HepG2 (cell line): ENCODE measurements around the gene SUSD6. TPM values are rescaled to one million over a fixed set of nuclear protein-coding genes. Genes with fewer than 3 reads are reported as not detected.

Source experiments
- ATAC-seq: fragments of 200-7000 bp; cut with Tn5 transposase; 3 replicates; pipeline ENCODE4 v1.9.1; 2020; ENCODE audit warnings: mild to moderate bottlenecking, moderate library complexity
- BruUV-seq: library from RNA; stranded (reverse); fragments of 400-500 nt; replicated peaks from 2 replicates; lab custom pipeline; 2021; lab: Mats Ljungman, UMichigan
- CTCF ChIA-PET: fragments of 300-600 bp; formaldehyde crosslinking; extraction: SDS; loops from one replicate; lab custom pipeline; 2021; ENCODE audit warnings: low total read pairs, inconsistent platforms, low intra/inter-chr PET ratio; lab: Yijun Ruan, JAX
- POLR2A ChIA-PET: fragments of 350-600 bp; sonication (Branson Sonifier 250); formaldehyde crosslinking; loops from one replicate; lab custom pipeline; 2020; ENCODE audit warnings: antibody characterized with exemption, inconsistent platforms; lab: Yijun Ruan, JAX
- DNase-seq: peaks from one replicate; pipeline ENCODE4 v3.0.0-alpha.2; 2015; ENCODE audit warnings: low spot score
- FAIRE-seq: peaks from 3 replicates; lab custom pipeline; 2011; peaks lifted over from hg19 to GRCh38; lab: Jason Lieb, UNC
- H2AFZ ChIP-seq: one replicate; pipeline ENCODE4 v1.6.1; 2011; ENCODE audit warnings: low read length, inconsistent platforms
- H3K27ac ChIP-seq: fragments of 300-600 bp; 3 replicates; pipeline ENCODE4 v1.8.0; 2011; ENCODE audit warnings: mixed run types, mild to moderate bottlenecking, mixed read lengths, low read length, inconsistent platforms; ENCODE audit not compliant: insufficient read depth; ENCODE audit errors: extremely low read length
- H3K27me3 ChIP-seq, 2 experiments: fragments of 200-600 bp in 1 of 2; 2 replicates in 1 of 2; 3 replicates in 1 of 2; pipeline versions ENCODE4 v1.6.0 to v1.8.0; 2011; ENCODE audit warnings: low read length in 2 of 2, mild to moderate bottlenecking in 2 of 2, moderate library complexity in 2 of 2, inconsistent platforms in 1 of 2; ENCODE audit not compliant: insufficient read depth in 2 of 2, control insufficient read depth in 1 of 2
- H3K36me3 ChIP-seq, 2 experiments: fragments of 200-600 bp in 1 of 2; replicated peaks in 1 of 2; 2 replicates in 1 of 2; 3 replicates in 1 of 2; pipeline versions ENCODE4 v1.5.1 to v1.8.0; 2011; ENCODE audit warnings: low read length in 2 of 2, inconsistent platforms in 1 of 2; ENCODE audit not compliant: insufficient read depth in 2 of 2, control insufficient read depth in 1 of 2
- H3K4me1 ChIP-seq: 2 replicates; pipeline ENCODE4 v1.5.1; 2012; ENCODE audit warnings: low read length, inconsistent platforms; ENCODE audit not compliant: insufficient read depth
- H3K4me2 ChIP-seq: 2 replicates; pipeline ENCODE4 v1.6.0; 2011; ENCODE audit warnings: low read depth, low read length, inconsistent platforms
- H3K4me3 ChIP-seq, 3 experiments: fragments of 200-600 bp in 1 of 3; sonication (generic), shearing (Covaris generic) in 1 of 3; replicated peaks in 1 of 3; 2 replicates each; pipeline ENCODE4 v1.5.1; 2011 to 2016; ENCODE audit warnings: low read length in 3 of 3, inconsistent platforms in 2 of 3, low read depth in 2 of 3, mild to moderate bottlenecking in 2 of 3, control low read depth in 1 of 3, mixed read lengths in 1 of 3; ENCODE audit not compliant: insufficient read depth in 1 of 3
- H3K79me2 ChIP-seq: one replicate; pipeline ENCODE4 v1.6.1; 2011; ENCODE audit warnings: low read length, inconsistent platforms; ENCODE audit not compliant: insufficient read depth
- H3K9ac ChIP-seq: 2 replicates; pipeline ENCODE4 v1.6.0; 2011; ENCODE audit warnings: mild to moderate bottlenecking, low read depth, low read length, inconsistent platforms; ENCODE audit not compliant: insufficient read depth
- H3K9me3 ChIP-seq: 2 replicates; pipeline ENCODE4 v1.5.1; 2012; ENCODE audit warnings: mild to moderate bottlenecking, low read length
- H4K20me1 ChIP-seq: 2 replicates; pipeline ENCODE4 v1.6.0; 2011; ENCODE audit warnings: inconsistent platforms, mild to moderate bottlenecking, low read length, moderate library complexity; ENCODE audit not compliant: insufficient read depth
- CBFB ChIP-seq: sonication (generic); formaldehyde crosslinking; IDR thresholded peaks from 2 replicates; pipeline ENCODE4 v1.4.0; 2020; ENCODE audit warnings: missing genetic modification reagents
- CERS6 ChIP-seq: sonication (generic); formaldehyde crosslinking; IDR thresholded peaks from 2 replicates; pipeline ENCODE4 v1.5.0; 2020; ENCODE audit warnings: missing genetic modification reagents
- RERE ChIP-seq: IDR thresholded peaks from 2 replicates; pipeline ENCODE4 v1.6.1; 2016; ENCODE audit warnings: low read depth, missing genetic modification reagents, missing compliant biosample characterization
- SIX1 ChIP-seq: sonication (generic); formaldehyde crosslinking; IDR thresholded peaks from 2 replicates; pipeline ENCODE4 v1.4.0; 2020; ENCODE audit warnings: missing genetic modification reagents, borderline replicate concordance
- SRF ChIP-seq: IDR thresholded peaks from 2 replicates; pipeline ENCODE4 v1.6.1; 2011; ENCODE audit warnings: mild to moderate bottlenecking, low read depth, low read length, moderate library complexity
- ZNF160 ChIP-seq: sonication (generic); formaldehyde crosslinking; IDR thresholded peaks from 2 replicates; pipeline ENCODE4 v1.8.0; 2022; ENCODE audit warnings: mild to moderate bottlenecking, inconsistent platforms, missing genetic modification reagents
- ZNF180 ChIP-seq: sonication (generic); formaldehyde crosslinking; IDR thresholded peaks from 2 replicates; pipeline ENCODE4 v1.4.0; 2020; ENCODE audit warnings: low read depth, missing genetic modification reagents, borderline replicate concordance
- ZNF296 ChIP-seq: sonication (generic); formaldehyde crosslinking; conservative IDR thresholded peaks from 2 replicates; pipeline ENCODE4 v1.5.0; 2020; ENCODE audit warnings: mild to moderate bottlenecking, missing genetic modification reagents
- ZNF337 ChIP-seq: sonication (generic); formaldehyde crosslinking; IDR thresholded peaks from 2 replicates; pipeline ENCODE4 v1.5.1; 2020; ENCODE audit warnings: missing genetic modification reagents, low read depth, mild to moderate bottlenecking, borderline replicate concordance
- WGBS: methylation state at CpG from one replicate; pipeline ENCODE4 v1.1.6; 2017; ENCODE audit warnings: low lambda C conversion rate; 5-methylcytosine and 5-hydroxymethylcytosine counted together
- in situ Hi-C: cut with HindIII; loops from 2 replicates; pipeline ENCODE4 v1.10.0; 2017; ENCODE audit warnings: low pct_unique_long_range_greater_than_20kb; ENCODE audit not compliant: extremely low pct_ligation_motif_present
- intact Hi-C: fragments of 100-400 bp; cut with micrococcal nuclease; formaldehyde crosslinking; loops from one replicate; pipeline ENCODE4 v1.10.0; 2022; ENCODE audit not compliant: unreplicated experiment
- polyA plus RNA-seq, 8 experiments: library from polyadenylated mRNA; depleted of rRNA in 3 of 8; stranded (reverse) in 7 of 8; unstranded in 1 of 8; fragments of >200 nt; fragmentation: Illumina TruSeq in 4 of 8; extraction: Trizol in 4 of 8; gene quantifications; 2 replicates each; pipeline versions ENCODE4 v1.2.1 to v1.2.3, GENCODE V29; 2011 to 2016; ENCODE audit warnings: low read depth in 4 of 8, missing spikeins in 1 of 8, mixed read lengths in 1 of 8; ENCODE audit not compliant: insufficient read depth in 1 of 8
- total RNA-seq, 5 experiments: library from RNA; depleted of rRNA; stranded (reverse); fragments of >200 nt; fragmentation: Illumina TruSeq; extraction: Trizol; gene quantifications; 2 replicates each; pipeline ENCODE4 v1.2.3, GENCODE V29; 2016; ENCODE audit warnings: low read depth in 1 of 5

Gene SUSD6
- total and polyA plus RNA-seq, 2 of the 13 experiments (the other 11 are each of a cell fraction or from before 2014, with no cell fraction given) = 7.2 to 7.4 TPM

- no peak for TF ChIP-seq RERE (CRISPR knock-in tag)
- TF ChIP-seq, all 625 proteins: peak for 18
Observed at GRCh38 chr14:69682621-69683263, 71.3 kb downstream of the SUSD6 start (continued).

GRCh38 chr14:69683971-69684370, 72.6 kb downstream of the SUSD6 start:
- DNase-seq (no peak), FAIRE-seq (no peak), ATAC-seq (no peak)
- Histone ChIP-seq H2AFZ (no peak overlapping the region), H4K20me1 (no peaks in the 10 kb centered on the region), H3K79me2 (peaks cover 2% of the 10 kb centered on the region), H3K27me3 (no peaks in the 10 kb centered on the region), H3K9ac (no peak overlapping the region), H3K4me2 (no peak overlapping the region), H3K27ac (no peak overlapping the region), H3K4me3 (no peak overlapping the region), H3K9me3 (no peaks in the 10 kb centered on the region), H3K4me1 (peaks cover 74% of the 10 kb centered on the region), H3K36me3 (no peaks in the 10 kb centered on the region)
- in situ Hi-C loops = no loop called here
- ChIA-PET POLR2A (interaction anchor here (1.8 kb wide), 1 partner anchor 9 kb away, joined by 4 read pairs; no protein-coding TSS in a partner anchor), CTCF (no interaction called here)
- intact Hi-C loops = no loop called here
- BruUV-seq = no TSS peak
- WGBS = 83% methylated on average over 3 of the region's 3 CpGs
- TF ChIP-seq ZNF180 (CRISPR knock-in tag) (no peak), ZNF337 (CRISPR knock-in tag) (no peak), CERS6 (CRISPR knock-in tag) (no peak), ZNF160 (no peak), ZNF296 (CRISPR knock-in tag) (no peak), CBFB (CRISPR knock-in tag) (no peak), SRF (no peak), SIX1 (CRISPR knock-in tag) (no peak)
